HG03060 (cell line): ENCODE data around the gene NEURL1.

Experiments
- ATAC-seq: cut with Tn5 transposase; IDR thresholded peaks from one replicate; pipeline ENCODE4 v1.9.1; 2021; ENCODE audit warnings: low read depth, moderate number of reproducible peaks; ENCODE audit not compliant: unreplicated experiment

The NEURL1 gene

DNA sequence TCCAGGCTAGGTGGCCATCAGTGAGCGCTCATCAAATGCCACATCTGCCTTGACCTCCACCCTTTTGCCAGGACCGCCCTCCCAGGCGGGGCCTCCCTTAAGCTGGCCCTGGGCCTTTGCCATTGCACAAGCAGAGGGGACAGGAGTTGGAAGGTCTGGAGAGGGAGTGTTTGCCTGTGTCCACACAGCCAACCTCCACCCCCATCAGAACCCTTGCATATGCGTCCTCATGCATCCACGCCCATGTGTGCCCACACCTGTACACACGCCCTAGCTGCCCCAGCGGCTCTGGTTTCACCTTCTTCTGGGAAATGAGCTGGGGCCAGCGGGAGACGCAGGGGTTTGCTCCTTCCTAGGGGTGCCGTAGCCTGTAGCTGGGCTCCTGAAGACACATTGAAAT is 64.0 kb downstream of the NEURL1 start:
- no peak for ATAC-seq

DNA sequence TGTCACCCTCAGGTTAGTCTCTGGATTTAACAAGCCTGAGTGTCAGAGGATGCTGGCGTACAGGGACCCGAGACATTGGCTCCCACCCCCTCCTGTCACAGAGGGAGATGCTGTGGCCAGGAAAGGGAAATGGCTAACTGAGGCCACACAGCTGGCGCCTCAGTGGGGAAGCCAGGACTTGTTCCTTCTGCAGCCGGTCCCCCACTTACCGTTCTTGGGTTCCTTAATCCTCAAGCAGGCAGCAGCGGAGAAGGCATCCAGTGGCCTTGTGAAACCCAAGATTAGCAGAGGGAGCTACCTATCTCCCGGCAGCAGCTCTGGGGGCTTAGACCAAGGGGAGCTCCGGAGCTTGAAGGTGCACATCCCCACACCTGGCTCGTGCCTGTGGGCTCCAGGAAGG is 65.4 kb downstream of the NEURL1 start:
- ATAC-seq, result no peak

DNA sequence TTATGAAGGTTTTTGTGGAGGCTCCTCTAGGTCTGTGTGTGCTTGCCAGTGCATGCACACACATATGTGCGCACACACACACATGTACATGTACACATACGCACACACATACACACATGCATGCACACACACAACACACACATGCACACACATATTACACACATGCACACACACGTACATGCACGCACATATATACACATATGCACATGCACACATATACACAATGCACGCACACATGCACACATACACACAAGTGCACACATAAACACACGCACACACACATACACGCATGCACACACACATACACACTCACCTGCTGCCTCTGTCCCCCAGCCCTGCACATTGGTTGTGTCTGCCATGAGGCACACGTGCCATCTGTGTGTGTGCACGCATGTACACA is 66.3 kb downstream of the NEURL1 start:
- ATAC-seq, result no peak

DNA sequence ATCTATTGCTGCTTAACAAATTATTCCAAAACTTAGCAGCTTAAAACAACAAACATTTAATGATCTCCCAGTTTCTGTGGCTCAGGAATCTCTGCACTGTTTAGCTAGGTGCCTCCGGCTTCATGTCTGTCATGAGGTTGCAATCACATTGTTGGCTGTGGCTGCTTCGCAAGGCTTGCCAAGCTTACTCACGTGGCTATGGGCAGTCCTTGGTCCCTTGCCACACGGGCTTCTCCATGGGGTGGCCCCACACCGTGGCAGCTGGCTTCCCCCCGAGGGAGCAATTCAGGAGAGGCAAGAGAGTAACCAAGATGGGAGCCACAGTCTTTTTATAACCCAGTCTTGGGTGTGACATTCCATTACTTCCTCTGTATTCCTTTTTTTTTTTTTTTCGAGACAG is 67.4 kb downstream of the NEURL1 start:
- no peak for ATAC-seq

DNA sequence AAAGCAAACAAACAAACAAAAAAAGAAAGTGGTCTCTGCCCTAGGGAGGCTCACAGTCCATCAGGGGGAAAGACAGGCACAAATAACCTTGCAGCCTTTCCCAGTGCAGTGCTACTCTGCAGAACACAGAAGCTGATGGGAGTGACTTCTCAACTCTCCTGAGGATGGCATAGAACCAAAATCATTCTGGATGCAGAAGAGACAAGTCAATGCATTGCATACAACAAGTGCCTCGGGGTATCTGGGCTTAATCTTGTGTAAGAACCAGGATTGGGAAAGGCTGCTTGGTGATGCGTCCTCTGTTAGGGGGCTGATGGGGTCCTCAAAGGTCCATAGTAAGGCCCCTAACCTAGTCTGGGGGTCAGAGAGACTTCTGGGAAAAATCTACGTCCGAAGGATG is 68.9 kb downstream of the NEURL1 start:
- no peak for ATAC-seq

DNA sequence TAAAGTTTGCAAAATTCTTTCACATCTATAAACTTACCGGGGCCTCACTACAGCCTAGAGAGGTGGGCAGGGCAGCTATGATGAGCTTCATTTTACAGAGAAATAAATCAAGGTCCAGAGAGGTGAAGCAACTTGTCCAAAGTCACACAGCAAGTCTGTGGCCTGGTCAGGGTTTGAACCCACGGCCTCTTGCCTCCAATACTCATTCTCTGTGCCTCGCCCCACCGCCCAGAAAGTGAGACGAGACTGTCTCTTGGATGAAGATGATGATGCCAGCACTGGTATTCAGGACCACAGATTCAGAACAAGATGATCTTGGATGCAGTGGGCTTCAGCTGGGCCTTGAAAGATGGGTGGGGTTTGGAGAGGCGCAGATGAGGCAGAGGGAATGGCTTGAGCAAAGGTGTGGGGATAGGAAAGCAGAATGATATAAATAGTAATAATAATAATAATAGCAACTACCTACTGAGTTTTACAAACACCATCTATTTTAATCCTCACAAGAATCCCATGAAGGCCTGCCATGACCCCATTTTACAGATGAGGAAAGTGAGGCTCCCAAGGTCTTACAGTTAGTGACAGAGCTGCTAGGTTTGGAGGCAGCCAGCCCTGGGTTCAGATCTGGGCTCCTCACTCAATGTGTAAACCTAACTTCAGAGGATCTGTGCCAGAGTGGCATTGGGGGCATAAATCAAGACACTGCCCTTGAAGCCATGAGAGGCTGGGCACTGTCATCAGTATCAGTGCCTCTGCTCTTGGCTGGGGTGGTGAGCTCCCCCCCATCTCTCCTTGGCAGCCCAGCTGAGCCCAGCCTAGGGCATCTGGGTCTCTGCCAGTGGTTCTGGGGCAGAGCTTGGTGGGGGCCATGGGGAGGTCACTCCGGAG is 70.0 kb downstream of the NEURL1 start:
- no peak for ATAC-seq

DNA sequence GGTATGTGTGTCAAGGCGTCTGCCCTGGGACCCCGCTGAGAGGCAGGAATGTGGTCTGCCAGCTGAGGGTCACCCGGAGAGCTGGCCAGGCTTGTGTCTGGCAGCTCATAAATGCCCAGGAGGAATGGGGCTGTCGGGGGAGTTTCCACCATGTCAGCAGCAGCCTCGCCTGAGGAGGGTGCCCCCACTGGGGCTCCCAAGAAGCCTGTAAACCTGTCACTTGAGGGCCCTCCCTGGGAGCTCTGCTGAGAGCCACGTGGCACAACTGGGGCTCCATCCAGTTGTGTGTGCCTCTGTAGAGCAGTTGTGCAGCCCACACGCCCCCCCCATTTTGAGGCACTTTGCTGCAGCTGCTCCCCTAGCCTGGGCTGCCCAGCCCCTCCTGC is 70.6 kb downstream of the NEURL1 start:
- no peak for ATAC-seq

DNA sequence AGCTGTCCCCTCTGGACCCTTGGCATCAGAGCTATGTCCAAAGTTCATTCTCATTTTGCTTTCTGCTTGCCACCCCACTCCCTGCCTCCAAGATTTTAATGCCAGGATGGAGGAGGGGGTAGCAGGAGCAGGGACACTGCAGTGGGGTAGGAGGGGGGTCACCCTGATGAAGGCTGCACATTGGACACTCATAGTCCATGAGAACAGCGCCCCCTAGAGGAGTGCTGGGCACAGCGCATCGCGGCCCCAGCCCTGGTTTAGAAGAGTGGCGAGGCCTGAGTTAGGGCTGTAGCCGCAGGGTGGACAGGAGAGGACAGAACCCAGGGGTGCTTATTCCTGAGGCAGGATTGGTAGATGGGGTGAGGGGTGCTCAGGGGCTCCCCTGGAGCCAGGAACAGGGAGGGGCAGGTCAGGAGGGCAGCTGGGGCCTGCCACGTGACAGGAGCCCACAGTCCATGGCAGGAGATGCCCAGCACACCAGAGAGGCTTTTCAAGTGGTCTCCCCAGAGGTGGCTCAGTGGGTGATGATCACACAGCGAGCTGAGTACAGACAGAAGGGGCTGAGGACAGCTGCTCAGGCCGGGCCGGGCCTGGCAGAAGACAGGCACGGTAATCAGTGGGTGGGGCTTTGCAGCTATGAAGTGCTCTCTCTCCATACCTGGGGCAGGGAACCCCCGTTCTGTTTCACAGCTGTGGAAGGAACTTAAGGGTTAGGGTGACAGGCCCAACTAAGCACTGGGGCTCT is 71.4 kb downstream of the NEURL1 start:
- no peak for ATAC-seq

DNA sequence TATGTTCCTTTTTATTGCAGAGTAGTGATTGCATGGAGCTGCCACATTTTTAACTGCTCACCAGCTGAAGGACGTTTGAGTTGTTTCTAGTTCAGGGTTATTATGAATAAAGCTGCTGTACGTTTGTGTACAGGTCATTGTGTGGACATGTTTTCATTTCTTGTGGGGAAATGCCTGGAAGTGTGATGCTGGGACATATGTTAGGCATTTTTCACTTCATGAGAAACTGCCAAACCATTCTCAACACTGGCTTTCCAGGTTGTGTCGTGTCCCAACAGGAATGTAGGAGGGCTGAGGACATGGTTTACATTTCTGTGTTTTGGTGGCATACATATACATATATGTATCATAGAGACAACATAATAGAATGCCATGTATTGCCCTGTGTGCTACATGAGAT is 73.0 kb downstream of the NEURL1 start:
- ATAC-seq, result no peak

DNA sequence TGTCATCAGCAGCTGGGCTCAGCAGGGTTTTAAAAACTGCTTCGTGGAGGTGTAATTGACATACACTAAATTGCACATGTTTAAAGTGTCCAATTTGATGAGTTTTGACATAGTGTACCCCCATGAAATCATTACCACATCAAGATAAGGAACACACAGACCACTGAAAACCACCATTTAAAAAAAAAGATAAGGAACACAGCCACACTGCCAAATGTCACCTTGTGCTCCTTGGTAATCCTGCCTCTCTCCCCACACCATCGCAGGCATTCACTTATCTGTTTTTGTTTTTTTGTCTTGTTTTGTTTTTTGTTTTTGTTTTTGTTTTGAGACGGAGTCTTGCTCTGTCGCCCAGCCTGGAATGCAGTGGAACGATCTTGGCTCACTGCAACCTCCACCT is 75.0 kb downstream of the NEURL1 start:
- ATAC-seq, result no peak

DNA sequence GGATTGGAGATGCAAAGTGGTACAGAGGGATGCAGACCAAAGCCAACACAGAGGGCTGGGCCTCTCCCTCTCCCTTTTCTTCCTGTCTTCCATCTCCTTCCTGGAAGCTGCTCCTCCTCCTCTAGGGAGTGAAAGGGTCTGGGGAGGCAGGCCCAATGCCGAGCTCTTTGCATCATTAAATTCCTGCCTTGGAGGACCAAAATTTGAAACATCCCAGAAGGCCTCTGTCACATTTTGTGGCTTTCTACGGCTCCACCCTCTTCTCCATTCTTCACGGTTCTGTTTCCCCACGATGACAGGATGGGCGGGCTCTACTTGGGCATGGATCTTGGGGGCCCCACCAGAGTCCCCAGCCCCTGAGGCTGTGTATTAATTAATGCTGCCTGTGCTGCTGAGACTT is 76.4 kb downstream of the NEURL1 start:
- ATAC-seq, result no peak

DNA sequence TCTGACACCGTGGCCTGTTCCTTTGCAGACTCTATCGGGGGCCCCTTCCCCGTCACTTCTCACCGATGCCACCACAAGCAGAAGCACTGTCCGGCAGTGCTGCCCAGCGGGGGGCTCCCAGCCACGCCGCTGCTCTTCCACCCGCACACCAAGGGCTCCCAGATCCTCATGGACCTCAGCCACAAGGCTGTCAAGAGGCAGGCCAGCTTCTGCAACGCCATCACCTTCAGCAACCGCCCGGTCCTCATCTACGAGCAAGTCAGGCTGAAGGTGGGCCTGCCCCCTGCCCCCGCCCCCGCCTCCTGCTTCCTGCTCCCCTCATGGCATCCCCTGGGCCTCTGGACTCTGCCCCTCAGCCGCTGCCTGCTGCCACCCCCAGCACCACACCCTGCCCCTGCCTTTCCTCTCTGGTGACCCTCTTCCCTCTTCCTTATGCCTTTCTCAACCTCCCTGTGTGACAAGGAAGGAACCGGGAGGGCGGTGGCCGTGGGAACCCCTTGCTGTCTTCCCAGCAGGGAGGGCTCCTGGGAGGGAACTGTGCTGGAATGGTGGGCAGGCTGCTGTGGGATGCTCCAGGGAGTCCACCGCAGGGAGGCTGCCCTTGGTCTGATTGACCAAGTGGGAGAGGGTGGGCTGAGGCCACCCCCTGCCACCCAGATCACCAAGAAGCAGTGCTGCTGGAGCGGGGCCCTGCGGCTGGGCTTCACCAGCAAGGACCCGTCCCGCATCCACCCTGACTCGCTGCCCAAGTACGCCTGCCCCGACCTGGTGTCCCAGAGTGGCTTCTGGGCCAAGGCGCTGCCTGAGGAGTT is 77.5 kb downstream of the NEURL1 start:
- no peak for ATAC-seq

DNA sequence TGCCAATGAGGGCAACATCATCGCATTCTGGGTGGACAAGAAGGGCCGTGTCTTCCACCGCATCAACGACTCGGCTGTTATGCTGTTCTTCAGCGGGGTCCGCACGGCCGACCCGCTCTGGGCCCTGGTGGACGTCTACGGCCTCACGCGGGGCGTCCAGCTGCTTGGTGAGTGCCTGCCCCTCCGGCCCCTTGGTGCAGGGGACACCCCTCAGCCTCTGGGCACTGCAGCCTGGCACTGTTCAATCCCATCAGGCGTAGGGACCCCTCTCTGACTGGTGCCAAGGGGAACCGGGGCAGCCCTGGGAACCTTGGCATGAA is 78.1 kb downstream of the NEURL1 start:
- ATAC-seq, result no peak

DNA sequence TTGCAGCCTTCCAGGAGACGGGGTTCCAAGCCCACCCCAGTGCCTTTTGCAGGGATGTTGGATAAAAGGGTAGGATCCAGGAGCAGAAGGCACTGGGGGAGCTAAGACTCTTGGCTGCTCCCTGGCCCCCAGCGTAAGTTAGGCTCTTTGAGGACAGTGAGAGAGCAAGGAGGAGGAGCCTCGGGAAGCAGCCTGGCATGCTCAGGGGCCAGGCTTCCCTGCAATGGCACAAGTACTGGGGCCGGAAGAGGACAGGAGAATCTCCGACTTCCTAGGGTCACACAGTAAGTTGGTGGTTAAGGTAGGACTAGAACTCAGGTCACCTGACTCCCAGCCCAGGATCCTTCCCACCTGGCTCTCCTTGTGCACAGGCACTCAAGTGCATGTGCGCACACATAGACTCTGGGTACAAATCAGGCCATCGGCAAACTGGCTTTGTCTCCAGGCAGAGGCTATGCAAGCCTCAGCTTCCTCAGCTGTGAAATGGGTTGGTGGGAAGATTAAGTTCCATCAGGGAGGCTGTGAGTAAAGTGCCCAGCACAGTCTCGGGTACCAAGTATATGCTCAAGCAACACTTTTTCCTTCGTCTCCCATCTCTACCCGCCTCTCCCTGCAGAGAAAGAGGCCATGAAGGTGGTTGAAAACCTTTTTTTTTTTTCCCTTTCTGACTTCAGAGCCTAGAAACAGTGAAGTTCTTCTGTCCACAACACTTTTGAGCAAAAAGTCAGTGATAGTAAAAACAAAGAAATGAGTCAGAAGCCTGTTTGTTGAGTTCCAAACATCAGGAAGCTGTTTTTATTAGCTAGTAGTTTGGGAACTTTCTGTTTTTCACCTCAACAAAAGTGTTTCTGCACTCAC is 79.1 kb downstream of the NEURL1 start:
- ATAC-seq, result no peak

DNA sequence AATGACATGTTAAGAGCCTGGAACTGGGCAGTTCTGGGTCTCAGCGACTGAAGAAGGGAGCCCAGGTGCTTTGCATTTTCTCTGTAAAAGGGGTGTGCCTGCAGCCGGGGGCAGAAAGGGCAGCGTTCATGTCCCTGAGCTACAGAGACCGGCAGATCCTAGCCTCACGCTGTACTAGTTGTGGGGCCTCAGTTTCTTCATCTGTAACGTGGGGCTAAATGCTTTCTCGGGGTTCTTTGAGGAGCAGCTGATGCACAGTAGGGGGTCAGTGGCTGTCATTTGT is 79.6 kb downstream of the NEURL1 start:
- ATAC-seq, result no peak

DNA sequence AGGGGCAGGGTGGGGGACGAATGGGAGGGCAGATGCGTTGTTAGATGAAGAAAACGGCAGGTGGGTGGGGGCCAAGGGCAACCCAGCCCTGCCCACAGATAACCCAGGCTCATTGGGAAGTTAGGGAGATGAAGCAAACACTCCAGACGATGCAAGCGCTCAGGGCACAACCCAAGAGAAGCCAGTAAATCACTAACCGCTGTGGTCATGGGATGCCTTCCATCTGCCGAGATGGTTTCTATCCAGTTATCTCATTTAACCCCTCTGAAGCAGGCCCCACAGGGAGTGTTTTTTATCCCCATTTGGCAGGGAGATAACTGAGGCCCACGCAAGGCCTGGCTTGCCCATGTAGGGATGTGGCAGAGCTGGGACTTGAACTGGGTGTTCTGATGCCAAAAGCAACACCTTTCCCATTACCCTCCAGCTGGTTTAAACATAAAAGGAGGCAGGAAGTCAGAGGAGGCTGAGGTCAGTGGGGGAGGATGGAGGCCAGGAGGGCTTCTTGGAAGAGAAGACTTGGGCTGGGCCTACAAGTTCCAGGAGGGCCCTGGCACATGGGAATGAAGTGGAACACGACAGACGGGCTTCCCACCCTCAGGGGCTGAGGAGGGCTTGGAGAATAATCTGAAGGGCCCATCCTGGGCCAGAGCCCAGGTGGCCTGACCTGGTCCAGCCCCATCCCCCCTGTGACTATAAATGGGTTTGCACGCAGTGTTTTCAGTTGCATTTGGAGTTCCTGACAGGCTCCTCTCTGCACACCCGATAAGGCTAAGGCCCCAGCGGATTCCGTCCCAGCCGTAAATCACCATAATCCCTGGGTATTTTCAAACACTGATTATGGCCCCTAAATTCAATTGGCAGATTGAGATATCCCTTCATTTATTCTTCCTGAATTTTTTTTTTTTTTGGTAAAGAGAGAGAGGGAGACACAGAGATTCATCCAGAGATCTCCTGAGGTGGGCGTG is 80.9 kb downstream of the NEURL1 start:
- no peak for ATAC-seq

DNA sequence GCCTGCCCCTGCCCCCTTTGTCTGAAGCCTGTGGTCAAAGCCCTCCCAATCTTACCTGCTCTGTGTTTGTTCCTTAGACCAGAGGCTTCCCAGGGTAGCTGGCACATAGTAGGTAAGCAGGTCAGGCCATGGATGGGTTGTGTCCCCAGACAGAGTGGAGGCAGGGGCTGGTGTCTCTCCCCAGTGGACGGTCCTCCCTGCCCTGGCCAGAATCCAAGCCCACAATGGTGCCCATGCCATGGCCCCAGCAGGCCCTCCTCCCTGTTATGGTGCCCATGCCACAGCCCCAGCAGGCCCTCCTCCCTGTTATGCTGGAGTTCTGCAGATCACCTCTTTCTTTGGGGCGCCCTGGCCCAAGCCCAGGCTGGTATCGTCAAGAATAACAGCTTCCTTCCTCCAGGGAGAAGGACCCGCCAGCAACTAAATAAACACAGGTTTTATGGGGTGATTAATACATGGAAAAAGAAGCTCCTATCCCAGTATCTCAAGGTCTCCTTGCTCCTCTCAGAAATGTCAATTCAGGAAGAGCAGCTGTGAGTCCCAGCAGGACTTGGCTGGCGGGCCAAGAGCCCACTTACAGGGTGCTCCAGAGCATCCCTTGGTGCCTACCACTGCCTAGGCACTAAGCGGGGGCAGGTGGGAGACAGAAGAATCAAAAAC is 82.0 kb downstream of the NEURL1 start:
- no peak for ATAC-seq

DNA sequence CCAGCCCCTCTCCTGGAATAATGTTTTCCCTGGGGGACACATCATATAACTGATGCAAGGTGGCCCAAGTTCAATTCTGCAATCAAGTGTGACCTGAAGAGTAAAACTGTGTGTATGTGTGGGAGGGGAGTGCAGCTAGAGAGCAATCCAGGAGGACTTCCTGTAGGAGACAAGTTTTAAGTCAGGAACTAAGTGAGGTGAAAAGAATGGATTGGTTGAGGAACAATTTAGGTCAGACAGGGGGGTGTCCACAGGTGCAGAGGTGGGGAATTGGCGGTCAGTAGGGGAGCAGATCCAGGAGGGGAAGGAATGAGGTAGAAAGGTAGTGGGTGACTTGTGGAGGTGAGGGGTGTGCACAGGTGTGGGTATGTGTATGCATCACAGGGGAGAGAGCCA is 82.6 kb downstream of the NEURL1 start:
- ATAC-seq, result no peak

DNA sequence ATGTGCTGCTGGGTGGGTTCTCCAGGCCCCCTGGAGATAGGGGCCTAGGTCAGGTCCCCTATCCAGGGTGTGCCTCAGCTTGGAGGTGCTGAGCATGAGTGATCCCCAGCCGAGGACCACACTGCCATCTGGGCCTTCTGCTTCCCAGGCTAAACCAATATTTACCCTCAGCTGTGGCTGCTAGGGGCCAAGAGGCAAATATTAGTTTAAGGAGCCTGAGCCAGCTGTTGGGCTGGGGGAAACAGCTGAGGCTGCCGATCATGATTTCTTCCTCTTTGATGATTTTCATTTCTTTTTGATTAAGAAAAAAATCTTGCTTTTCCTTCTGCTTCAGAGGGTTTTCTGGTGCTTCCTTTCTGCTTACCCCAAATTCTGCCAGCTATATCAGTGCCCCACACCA is 83.4 kb downstream of the NEURL1 start:
- ATAC-seq, result no peak
